Endothelial cell of umbilical vein (primary cell): Measurements from ENCODE around the gene MADCAM1. TPM values are rescaled to one million over a fixed set of nuclear protein-coding genes. Genes with fewer than 3 reads are reported as not detected.

Source experiments
- BruUV-seq: library from RNA; stranded (reverse); fragments of 400-500 nt; replicated peaks from 2 replicates; lab custom pipeline; 2021; lab: Mats Ljungman, UMichigan
- CTCF ChIA-PET: fragments of 300-600, 350-600 bp; sonication (Branson Sonifier 250); formaldehyde crosslinking; loops from one replicate; lab custom pipeline; 2021; ENCODE audit warnings: antibody characterized with exemption, inconsistent platforms; lab: Charles Lee
- POLR2A ChIA-PET: fragments of 300-600, 350-600 bp; sonication (Branson Sonifier 250); formaldehyde crosslinking; loops from one replicate; lab custom pipeline; 2021; ENCODE audit warnings: antibody characterized with exemption, inconsistent platforms; lab: Charles Lee
- DNase-seq: peaks from one replicate; pipeline ENCODE4 v3.0.0-alpha.2; 2011; ENCODE audit warnings: low read depth, low spot score
- FAIRE-seq: peaks from 2 replicates; lab custom pipeline; 2011; peaks lifted over from hg19 to GRCh38; lab: Jason Lieb, UNC
- H2AFZ ChIP-seq: 2 replicates; pipeline ENCODE4 v1.6.0; 2012; ENCODE audit warnings: low read depth, low read length, control low read depth, inconsistent platforms
- H3K27ac ChIP-seq: 2 replicates; pipeline ENCODE4 v1.5.1; 2011; ENCODE audit warnings: low read depth, mild to moderate bottlenecking, control low read depth, low read length, moderate library complexity; ENCODE audit not compliant: insufficient read depth
- H3K27me3 ChIP-seq, 2 experiments: 2 replicates each; pipeline versions ENCODE4 v1.6.0 to v1.6.1; 2011; ENCODE audit warnings: low read length in 2 of 2, mixed read lengths in 1 of 2; ENCODE audit not compliant: control insufficient read depth in 2 of 2, insufficient read depth in 2 of 2
- H3K36me3 ChIP-seq, 2 experiments: 2 replicates in 1 of 2; 3 replicates in 1 of 2; pipeline ENCODE4 v1.5.1; 2011; ENCODE audit warnings: low read length in 2 of 2, mild to moderate bottlenecking in 1 of 2, moderate library complexity in 1 of 2; ENCODE audit not compliant: control insufficient read depth in 2 of 2, insufficient read depth in 2 of 2; ENCODE audit errors: extremely low read depth in 1 of 2
- H3K4me1 ChIP-seq: 3 replicates; pipeline ENCODE4 v1.5.1; 2011; ENCODE audit warnings: mild to moderate bottlenecking, low read length; ENCODE audit not compliant: control insufficient read depth, insufficient read depth; ENCODE audit errors: extremely low read depth
- H3K4me2 ChIP-seq: 2 replicates; pipeline ENCODE4 v1.6.1; 2011; ENCODE audit warnings: low read length, control low read depth, mixed read lengths; ENCODE audit not compliant: insufficient read depth
- H3K4me3 ChIP-seq, 3 experiments: fragments of 200-600 bp in 1 of 3; sonication (generic), shearing (Covaris generic) in 1 of 3; replicated peaks in 1 of 3; 2 replicates each; pipeline ENCODE4 v1.5.1; 2011 to 2016; ENCODE audit warnings: control low read depth in 3 of 3, low read length in 3 of 3, mild to moderate bottlenecking in 2 of 3, inconsistent platforms in 1 of 3, low read depth in 1 of 3, moderate library complexity in 1 of 3; ENCODE audit not compliant: insufficient read depth in 1 of 3
- H3K79me2 ChIP-seq: 2 replicates; pipeline ENCODE4 v1.6.0; 2012; ENCODE audit warnings: low read length, inconsistent platforms; ENCODE audit not compliant: control insufficient read depth, insufficient read depth
- H3K9ac ChIP-seq: replicated peaks from 2 replicates; pipeline ENCODE3; 2011; ENCODE audit warnings: low read length, control low read depth; ENCODE audit not compliant: insufficient read depth; ENCODE audit errors: extremely low read depth
- H3K9me1 ChIP-seq: replicated peaks from 3 replicates; pipeline ENCODE4 v1.6.0; 2011; ENCODE audit warnings: mild to moderate bottlenecking, low read length; ENCODE audit not compliant: control insufficient read depth, insufficient read depth; ENCODE audit errors: extremely low read depth
- H3K9me3 ChIP-seq: replicated peaks from 2 replicates; pipeline ENCODE4 v1.5.1; 2012; ENCODE audit warnings: low read length, inconsistent platforms; ENCODE audit not compliant: control insufficient read depth, insufficient read depth
- H4K20me1 ChIP-seq: replicated peaks from 2 replicates; pipeline ENCODE3; 2011; ENCODE audit warnings: mild to moderate bottlenecking, low read length; ENCODE audit not compliant: control insufficient read depth, insufficient read depth; ENCODE audit errors: extremely low read depth
- EZH2 ChIP-seq: IDR thresholded peaks from 2 replicates; pipeline ENCODE4 v1.6.1; 2012; ENCODE audit warnings: borderline replicate concordance, low read depth, mild to moderate bottlenecking, moderate library complexity, low read length, inconsistent platforms; ENCODE audit not compliant: severe bottlenecking
- FOS ChIP-seq: IDR thresholded peaks from 2 replicates; pipeline ENCODE4 v1.6.1; 2011; ENCODE audit warnings: mild to moderate bottlenecking, low read length, moderate library complexity, borderline replicate concordance; ENCODE audit not compliant: insufficient read depth
- GATA2 ChIP-seq: IDR thresholded peaks from 2 replicates; pipeline ENCODE4 v1.7.0; 2011; ENCODE audit warnings: low read depth, mild to moderate bottlenecking, moderate library complexity, mixed read lengths, low read length; ENCODE audit not compliant: insufficient read length, insufficient read depth
- JUN ChIP-seq: IDR thresholded peaks from 2 replicates; pipeline ENCODE4 v1.6.1; 2011; ENCODE audit warnings: borderline replicate concordance, low read depth; ENCODE audit not compliant: insufficient read length, insufficient read depth
- MYC ChIP-seq: IDR thresholded peaks from one replicate; pipeline ENCODE4 v1.6.1; 2011; ENCODE audit warnings: mild to moderate bottlenecking, low read depth, low read length
- POLR2A ChIP-seq: IDR thresholded peaks from 2 replicates; pipeline ENCODE4 v1.6.1; 2012; ENCODE audit warnings: low read depth, mild to moderate bottlenecking, control low read depth, low read length
- POLR2AphosphoS5 ChIP-seq: IDR thresholded peaks from 2 replicates; pipeline ENCODE4 v1.6.1; 2012; ENCODE audit warnings: low read depth, mild to moderate bottlenecking, control low read depth, low read length, moderate library complexity; ENCODE audit not compliant: insufficient read depth
- dilution Hi-C: fragments of 300-500 bp; cut with MboI; formaldehyde crosslinking; loops from one replicate; pipeline ENCODE4 v1.15.0; 2019; ENCODE audit warnings: low sequenced_read_pairs; ENCODE audit not compliant: extremely low pct_ligation_motif_present
- intact Hi-C: fragments of 100-400 bp; cut with micrococcal nuclease; formaldehyde crosslinking; loops from one replicate; pipeline ENCODE4 v1.10.0; 2022
- polyA plus RNA-seq, 4 experiments: library from polyadenylated mRNA; depleted of rRNA in 3 of 4; stranded (reverse) in 3 of 4; unstranded in 1 of 4; fragments of >200 nt; gene quantifications; 2 replicates each; pipeline versions ENCODE4 v1.2.1 to v1.2.3, GENCODE V29; 2011 to 2012; ENCODE audit warnings: missing spikeins in 1 of 4
- total RNA-seq: library from RNA; stranded (reverse); gene quantifications from 2 replicates; pipeline ENCODE4 v1.2.3, GENCODE V29; 2021
- TF ChIP-seq, protein P1 (sequence below): IDR thresholded peaks from 2 replicates; pipeline ENCODE4 v1.6.1; 2011; ENCODE audit not compliant: insufficient read depth, insufficient read length
- TF ChIP-seq, protein P2 (sequence below), 2 donors: IDR thresholded peaks; 1 replicate in 1 of 2; 2 replicates in 1 of 2; pipeline ENCODE4 v1.5.1; 2011; ENCODE audit warnings: low read length in 2 of 2, mild to moderate bottlenecking in 2 of 2, moderate library complexity in 2 of 2, control low read depth in 1 of 2, inconsistent platforms in 1 of 2, low read depth in 1 of 2; ENCODE audit not compliant: insufficient read depth in 1 of 2; ENCODE audit errors: extremely low read depth in 1 of 2

The MADCAM1 gene
- total and polyA plus RNA-seq, 2 donors (not counting 3 experiments of a cell fraction or from before 2014, with no cell fraction given): 0.07 to 0.31 TPM

GRCh38 chr19:525857-526419 lies 29.7 kb downstream of the MADCAM1 start:
- DNase-seq: no peak
- Histone ChIP-seq H3K4me3 (no peak overlapping the region), H3K9me3 (no peaks in the 10 kb centered on the region), H3K79me2 (no peaks in the 10 kb centered on the region), H3K9me1 (no peaks in the 10 kb centered on the region), H3K4me2 (no peak overlapping the region), H2AFZ (no peak overlapping the region), H3K9ac (no peak overlapping the region), H3K27ac (no peak overlapping the region), H3K4me1 (peaks cover 3% of the 10 kb centered on the region), H3K36me3 (no peaks in the 10 kb centered on the region), H3K27me3 (peaks cover 0 to 1% of the 10 kb centered on the region in 2 experiments), H4K20me1 (no peaks in the 10 kb centered on the region)
- ChIA-PET CTCF (interaction anchor here (0.6 to 1.0 kb wide), 2 partner anchors 15 to 35 kb away, joined by 3 to 6 read pairs; no protein-coding TSS in a partner anchor), POLR2A (no interaction called here)
- dilution Hi-C loops (no loop called here), intact Hi-C loops (no loop called here)
- BruUV-seq: no TSS peak
- FAIRE-seq: no peak
- TF ChIP-seq POLR2A (no peak), GATA2 (no peak), EZH2 (no peak), MYC (no peak), FOS (no peak), JUN (no peak), POLR2AphosphoS5 (no peak)
- TF ChIP-seq, protein P1, sequence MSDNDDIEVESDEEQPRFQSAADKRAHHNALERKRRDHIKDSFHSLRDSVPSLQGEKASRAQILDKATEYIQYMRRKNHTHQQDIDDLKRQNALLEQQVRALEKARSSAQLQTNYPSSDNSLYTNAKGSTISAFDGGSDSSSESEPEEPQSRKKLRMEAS: no peak
- TF ChIP-seq, protein P2, sequence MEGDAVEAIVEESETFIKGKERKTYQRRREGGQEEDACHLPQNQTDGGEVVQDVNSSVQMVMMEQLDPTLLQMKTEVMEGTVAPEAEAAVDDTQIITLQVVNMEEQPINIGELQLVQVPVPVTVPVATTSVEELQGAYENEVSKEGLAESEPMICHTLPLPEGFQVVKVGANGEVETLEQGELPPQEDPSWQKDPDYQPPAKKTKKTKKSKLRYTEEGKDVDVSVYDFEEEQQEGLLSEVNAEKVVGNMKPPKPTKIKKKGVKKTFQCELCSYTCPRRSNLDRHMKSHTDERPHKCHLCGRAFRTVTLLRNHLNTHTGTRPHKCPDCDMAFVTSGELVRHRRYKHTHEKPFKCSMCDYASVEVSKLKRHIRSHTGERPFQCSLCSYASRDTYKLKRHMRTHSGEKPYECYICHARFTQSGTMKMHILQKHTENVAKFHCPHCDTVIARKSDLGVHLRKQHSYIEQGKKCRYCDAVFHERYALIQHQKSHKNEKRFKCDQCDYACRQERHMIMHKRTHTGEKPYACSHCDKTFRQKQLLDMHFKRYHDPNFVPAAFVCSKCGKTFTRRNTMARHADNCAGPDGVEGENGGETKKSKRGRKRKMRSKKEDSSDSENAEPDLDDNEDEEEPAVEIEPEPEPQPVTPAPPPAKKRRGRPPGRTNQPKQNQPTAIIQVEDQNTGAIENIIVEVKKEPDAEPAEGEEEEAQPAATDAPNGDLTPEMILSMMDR (IDR thresholded peaks at IDR 0.05; ENCODE audit: extremely low read depth in 1 of 2, insufficient read depth in 1 of 2, low read depth in 1 of 2, low read length in 2 of 2): no peak
